ENCODE results near the gene KCNJ8. TPM values are rescaled to one million over a fixed set of nuclear protein-coding genes. Genes with fewer than 3 reads are reported as not detected.

The KCNJ8 gene
- total RNA-seq, 4 donors from 2014 or later, result 17.9 to 29.8 (median 25.0) TPM

DNA sequence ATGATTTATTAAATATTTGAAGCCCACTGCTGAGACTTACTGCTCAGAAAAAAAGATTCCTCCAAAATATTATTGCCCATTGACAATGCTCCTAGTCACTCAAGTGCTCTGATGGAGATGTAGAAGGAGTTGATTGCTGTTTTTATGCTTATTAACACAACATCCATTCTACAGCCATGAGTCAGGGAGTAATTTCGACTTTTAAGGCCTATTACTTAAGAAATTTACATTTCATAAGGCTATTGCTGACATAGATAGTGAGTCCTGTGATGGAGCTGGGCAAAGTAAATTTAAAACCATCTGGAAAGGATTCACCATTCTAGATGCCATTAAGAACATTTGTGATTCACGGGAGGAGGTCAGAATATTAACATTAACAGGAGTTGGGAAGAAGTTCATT, 5.2 kb downstream of the KCNJ8 start:
- Histone ChIP-seq H3K36me3 (peaks cover 0 to 26% (median 17%) of the 10 kb centered on the region in 4 donors), H3K27me3 (no peaks in the 10 kb centered on the region), H3K27ac (replicated peaks in 1 of 4) (peak overlapping the region in 1 of 4 donors; percentile 3), H3K9me3 (no peaks in the 10 kb centered on the region), H3K4me1 (peaks cover 9 to 31% (median 22%) of the 10 kb centered on the region in 4 donors), H3K4me3 (no peak overlapping the region)
- WGBS, result 80% methylated on average over 2 of the region's 2 CpGs
- intact Hi-C loops (cut with DNase I), result loop anchor here (5.0 kb wide), 1 partner anchor 218 kb away; no protein-coding TSS in a partner anchor
- no peak for DNase-seq (ENCODE audit: extremely low spot score)
- TF ChIP-seq POLR2AphosphoS5 (IDR thresholded peaks at IDR 0.05) (no peak), CTCF (IDR thresholded peaks at IDR 0.05) (no peak), EP300 (IDR thresholded peaks at IDR 0.05) (no peak), POLR2A (IDR thresholded peaks at IDR 0.05; ENCODE audit: low read depth) (no peak)

DNA sequence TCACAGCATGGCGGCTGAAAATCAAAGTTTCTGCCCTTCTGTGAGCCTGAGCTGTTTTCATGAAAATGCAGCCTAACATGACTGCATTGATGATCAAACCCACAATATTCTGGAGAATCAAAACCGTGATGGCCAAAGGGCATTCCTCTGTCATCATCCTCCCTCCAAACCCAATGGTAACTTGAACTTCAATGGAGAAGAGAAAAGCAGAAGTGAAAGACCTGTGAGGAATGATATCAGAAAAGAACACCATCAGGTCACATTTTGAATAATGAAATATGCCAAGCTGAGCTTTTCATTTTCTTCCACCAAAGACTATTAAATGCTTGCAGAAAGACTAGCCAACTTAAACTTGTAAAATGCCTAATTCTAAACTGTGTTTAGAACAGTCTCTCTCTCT, 8.1 kb downstream of the KCNJ8 start:
- DNase-seq (ENCODE audit: extremely low spot score), result no peak
- Histone ChIP-seq H3K4me1 (peaks cover 0 to 10% (median 3%) of the 10 kb centered on the region in 4 donors), H3K27ac (replicated peaks in 1 of 4) (no peak overlapping the region), H3K27me3 (no peaks in the 10 kb centered on the region), H3K36me3 (peaks cover 0 to 26% (median 17%) of the 10 kb centered on the region in 4 donors), H3K9me3 (no peaks in the 10 kb centered on the region), H3K4me3 (no peak overlapping the region)
- intact Hi-C loops (cut with DNase I), result loop anchor here (5.0 kb wide), 1 partner anchor 221 kb away; no protein-coding TSS in a partner anchor
- TF ChIP-seq POLR2AphosphoS5 (IDR thresholded peaks at IDR 0.05) (no peak), POLR2A (IDR thresholded peaks at IDR 0.05; ENCODE audit: low read depth) (no peak), CTCF (IDR thresholded peaks at IDR 0.05) (no peak), EP300 (IDR thresholded peaks at IDR 0.05) (no peak)
- 89% methylated on average over 1 of the region's 2 CpGs for WGBS

DNA sequence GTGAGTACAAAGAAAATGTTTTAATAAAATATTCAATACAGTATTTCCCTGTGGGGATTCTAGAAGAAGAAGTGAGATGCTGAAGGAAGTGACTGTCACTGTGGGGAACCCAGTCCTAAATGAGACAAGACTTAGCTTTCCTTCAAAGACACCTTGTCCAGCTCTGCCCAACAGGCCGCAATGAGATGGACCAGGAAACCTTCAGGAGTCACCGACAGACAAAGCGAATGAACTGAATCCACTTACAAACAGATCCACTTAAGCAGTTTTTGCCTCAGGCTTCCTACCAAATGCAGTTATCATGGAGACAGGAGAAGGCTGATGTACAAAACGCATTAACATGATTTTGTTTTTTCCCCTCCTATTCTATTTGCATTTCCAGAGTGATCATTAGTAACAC, 9.6 kb downstream of the KCNJ8 start:
- peaks cover 0 to 25% (median 17%) of the 10 kb centered on the region in 4 donors for H3K36me3 ChIP-seq
- H3K4me1 ChIP-seq, result no peaks in the 10 kb centered on the region
- no peaks in the 10 kb centered on the region for H3K27me3 ChIP-seq
- H3K9me3 ChIP-seq, result no peaks in the 10 kb centered on the region
- H3K27ac ChIP-seq (replicated peaks in 1 of 4), result no peak overlapping the region
- no peak overlapping the region for H3K4me3 ChIP-seq
- intact Hi-C loops (cut with DNase I), result loop anchor here (5.0 kb wide), 1 partner anchor 222 kb away; no protein-coding TSS in a partner anchor
- TF ChIP-seq EP300 (IDR thresholded peaks at IDR 0.05), result no peak
- no peak for TF ChIP-seq POLR2A (IDR thresholded peaks at IDR 0.05; ENCODE audit: low read depth)
- no peak for TF ChIP-seq CTCF (IDR thresholded peaks at IDR 0.05)
- TF ChIP-seq POLR2AphosphoS5 (IDR thresholded peaks at IDR 0.05), result no peak
- DNase-seq (ENCODE audit: extremely low spot score), result no peak
- WGBS, result 90% methylated on average over 4 of the region's 4 CpGs

GRCh38 chr12:21764065-21764464, 10.4 kb downstream of the KCNJ8 start:
- TF ChIP-seq CTCF (IDR thresholded peaks at IDR 0.05), result no peak
- no peak for TF ChIP-seq POLR2AphosphoS5 (IDR thresholded peaks at IDR 0.05)
- TF ChIP-seq EP300 (IDR thresholded peaks at IDR 0.05), result no peak
- TF ChIP-seq POLR2A (IDR thresholded peaks at IDR 0.05; ENCODE audit: low read depth), result no peak
- intact Hi-C loops (cut with DNase I), result no loop called here
- Histone ChIP-seq H3K9me3 (no peaks in the 10 kb centered on the region), H3K4me1 (no peaks in the 10 kb centered on the region), H3K27ac (replicated peaks in 1 of 4) (no peak overlapping the region), H3K36me3 (peaks cover 0 to 21% (median 17%) of the 10 kb centered on the region in 4 donors), H3K27me3 (no peaks in the 10 kb centered on the region), H3K4me3 (no peak overlapping the region)
- WGBS, result 88% methylated on average over 2 of the region's 2 CpGs
- DNase-seq (ENCODE audit: extremely low spot score), result no peak

DNA sequence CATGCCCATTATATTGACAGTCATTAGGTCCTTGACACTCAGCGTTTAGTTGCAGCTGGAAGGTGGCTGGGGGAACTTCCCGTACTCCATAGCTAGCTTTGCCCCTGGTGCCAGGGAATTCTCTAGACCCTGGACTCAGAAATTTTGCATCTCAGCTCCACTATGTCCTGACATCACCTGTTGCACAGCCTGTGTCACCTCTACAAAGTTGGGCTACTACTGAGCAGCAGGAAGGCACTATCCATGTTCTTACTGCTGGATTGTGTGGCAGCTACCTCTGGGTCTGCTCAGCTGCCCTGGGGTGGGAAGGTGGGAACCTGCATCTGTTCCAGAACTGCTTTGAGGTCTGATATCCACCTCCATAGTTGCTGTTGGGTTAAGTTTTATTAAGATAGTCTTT, 11.0 kb downstream of the KCNJ8 start:
- Histone ChIP-seq H3K4me1 (no peaks in the 10 kb centered on the region), H3K27me3 (no peaks in the 10 kb centered on the region), H3K27ac (replicated peaks in 1 of 4) (no peak overlapping the region), H3K9me3 (no peaks in the 10 kb centered on the region), H3K36me3 (peaks cover 0 to 21% (median 17%) of the 10 kb centered on the region in 4 donors), H3K4me3 (no peak overlapping the region)
- DNase-seq (ENCODE audit: extremely low spot score), result no peak
- intact Hi-C loops (cut with DNase I), result no loop called here
- no peak for TF ChIP-seq EP300 (IDR thresholded peaks at IDR 0.05)
- no peak for TF ChIP-seq POLR2A (IDR thresholded peaks at IDR 0.05; ENCODE audit: low read depth)
- TF ChIP-seq CTCF (IDR thresholded peaks at IDR 0.05), result no peak
- no peak for TF ChIP-seq POLR2AphosphoS5 (IDR thresholded peaks at IDR 0.05)
- 90% methylated on average over 2 of the region's 2 CpGs for WGBS

Measured in esophagus muscularis mucosa (tissue), 4 donors.